ENCODE results near the gene JAG2.

DNA sequence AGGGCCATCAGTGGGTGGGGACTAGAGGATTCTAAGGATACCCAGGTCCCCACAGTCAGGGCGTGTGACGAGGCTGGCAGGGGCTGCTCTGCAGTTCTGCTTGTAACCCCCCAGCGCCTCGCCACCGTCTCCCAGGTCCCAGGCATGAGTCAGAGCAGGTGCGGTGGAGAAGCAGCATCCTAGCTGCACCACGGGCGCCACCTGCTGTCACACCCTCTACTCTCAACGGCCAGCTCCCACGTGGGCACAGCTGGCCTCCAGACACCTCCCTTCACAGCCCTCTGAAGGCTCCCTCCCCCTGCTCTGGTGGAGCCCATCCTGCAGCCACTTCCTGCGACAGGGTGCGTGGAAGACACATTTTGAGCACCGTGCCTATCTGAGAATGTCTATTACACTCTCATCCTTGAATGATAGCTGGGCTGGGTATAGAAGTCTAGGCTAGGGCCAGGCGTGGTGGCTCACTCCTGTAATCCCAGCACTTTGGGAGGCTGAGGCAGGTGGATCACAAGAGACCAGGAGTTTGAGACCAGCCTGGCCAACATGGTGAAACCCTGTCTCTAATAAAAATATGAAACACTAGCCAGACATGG lies 19.5 kb upstream of the JAG2 start:
- TF ChIP-seq, protein P1, sequence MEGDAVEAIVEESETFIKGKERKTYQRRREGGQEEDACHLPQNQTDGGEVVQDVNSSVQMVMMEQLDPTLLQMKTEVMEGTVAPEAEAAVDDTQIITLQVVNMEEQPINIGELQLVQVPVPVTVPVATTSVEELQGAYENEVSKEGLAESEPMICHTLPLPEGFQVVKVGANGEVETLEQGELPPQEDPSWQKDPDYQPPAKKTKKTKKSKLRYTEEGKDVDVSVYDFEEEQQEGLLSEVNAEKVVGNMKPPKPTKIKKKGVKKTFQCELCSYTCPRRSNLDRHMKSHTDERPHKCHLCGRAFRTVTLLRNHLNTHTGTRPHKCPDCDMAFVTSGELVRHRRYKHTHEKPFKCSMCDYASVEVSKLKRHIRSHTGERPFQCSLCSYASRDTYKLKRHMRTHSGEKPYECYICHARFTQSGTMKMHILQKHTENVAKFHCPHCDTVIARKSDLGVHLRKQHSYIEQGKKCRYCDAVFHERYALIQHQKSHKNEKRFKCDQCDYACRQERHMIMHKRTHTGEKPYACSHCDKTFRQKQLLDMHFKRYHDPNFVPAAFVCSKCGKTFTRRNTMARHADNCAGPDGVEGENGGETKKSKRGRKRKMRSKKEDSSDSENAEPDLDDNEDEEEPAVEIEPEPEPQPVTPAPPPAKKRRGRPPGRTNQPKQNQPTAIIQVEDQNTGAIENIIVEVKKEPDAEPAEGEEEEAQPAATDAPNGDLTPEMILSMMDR (IDR thresholded peaks at IDR 0.05 in 8 of 11, conservative IDR thresholded peaks at IDR 0.05 in 3 of 11), result no peak
- TF ChIP-seq POLR2A (IDR thresholded peaks at IDR 0.05), result no peak

Measured in spleen (tissue), 7 donors.